K562 (cell line): ENCODE results near the gene DCDC2. TPM values are rescaled to one million over a fixed set of nuclear protein-coding genes. Genes with fewer than 3 reads are reported as not detected.

Experiments
- ATAC-seq: fragments of 200-7000 bp; cut with Tn5 transposase; 3 replicates; pipeline ENCODE4 v1.9.1; 2020; ENCODE audit warnings: moderate library complexity
- BruUV-seq: library from RNA; stranded (reverse); fragments of 400-500 nt; replicated peaks from 2 replicates; lab custom pipeline; 2021; lab: Mats Ljungman, UMichigan
- CTCF ChIA-PET: fragments of 300-600 bp; formaldehyde crosslinking; extraction: SDS; loops from one replicate; lab custom pipeline; 2021; ENCODE audit warnings: low intra/inter-chr PET ratio; lab: Yijun Ruan, JAX
- POLR2A ChIA-PET: fragments of 300-600, 350-650 bp; sonication (Branson Sonifier 250); formaldehyde crosslinking; extraction: SDS; loops from one replicate; lab custom pipeline; 2021; ENCODE audit warnings: antibody characterized with exemption, inconsistent platforms; lab: Yijun Ruan, JAX
- DNase-seq, 4 experiments: peaks; one replicate each; pipeline versions ENCODE4 v3.0.0 to v3.0.0-alpha.2; 2011 to 2018; ENCODE audit warnings: low spot score in 3 of 4, mixed read lengths in 3 of 4; ENCODE audit errors: extremely low read depth in 1 of 4
- FAIRE-seq: peaks from 2 replicates; lab custom pipeline; 2011; peaks lifted over from hg19 to GRCh38; lab: Jason Lieb, UNC
- H2AFZ ChIP-seq: 2 replicates; pipeline ENCODE4 v1.6.0; 2011; ENCODE audit warnings: low read depth, low read length, control low read depth, inconsistent platforms
- H3K27ac ChIP-seq: fragments of 200-600 bp; 3 replicates; pipeline ENCODE4 v1.8.0; 2011; ENCODE audit warnings: low read depth, mild to moderate bottlenecking, control low read depth, inconsistent platforms, low read length, moderate library complexity, mixed read lengths; ENCODE audit errors: extremely low read depth
- H3K27me3 ChIP-seq, 2 experiments: fragments of 300-600 bp in 1 of 2; 2 replicates in 1 of 2; 3 replicates in 1 of 2; pipeline versions ENCODE4 v1.6.0 to v1.8.0; 2011; ENCODE audit warnings: inconsistent platforms in 2 of 2, low read length in 2 of 2, mild to moderate bottlenecking in 1 of 2, mixed read lengths in 1 of 2, moderate library complexity in 1 of 2; ENCODE audit not compliant: control insufficient read depth in 2 of 2, insufficient read depth in 2 of 2
- H3K36me3 ChIP-seq: fragments of 300-600 bp; 3 replicates; pipeline ENCODE4 v1.8.0; 2011; ENCODE audit warnings: mild to moderate bottlenecking, low read length, inconsistent platforms; ENCODE audit not compliant: control insufficient read depth, insufficient read depth
- H3K4me1 ChIP-seq, 2 experiments: fragments of 200-600 bp in 1 of 2; replicated peaks in 1 of 2; 2 replicates in 1 of 2; 3 replicates in 1 of 2; pipeline versions ENCODE4 v1.5.1 to v1.8.0; 2011; ENCODE audit warnings: inconsistent platforms in 2 of 2, low read length in 2 of 2, mild to moderate bottlenecking in 1 of 2, mixed read lengths in 1 of 2, moderate library complexity in 1 of 2; ENCODE audit not compliant: control insufficient read depth in 2 of 2, insufficient read depth in 2 of 2
- H3K4me2 ChIP-seq: 2 replicates; pipeline ENCODE4 v1.6.1; 2011; ENCODE audit warnings: low read length, control low read depth, inconsistent platforms, mixed read lengths; ENCODE audit not compliant: insufficient read depth
- H3K4me3 ChIP-seq: fragments of 200-600 bp; sonication (generic), shearing (Covaris generic); 2 replicates; pipeline ENCODE4 v1.5.1; 2016; ENCODE audit warnings: control low read depth, inconsistent platforms
- H3K79me2 ChIP-seq: fragments of 200-600 bp; 3 replicates; pipeline ENCODE4 v1.8.0; 2011; ENCODE audit warnings: low read length, inconsistent platforms; ENCODE audit not compliant: control insufficient read depth, insufficient read depth
- H3K9ac ChIP-seq, 2 experiments: 2 replicates each; pipeline versions ENCODE4 v1.6.0 to v1.6.1; 2011; ENCODE audit warnings: low read depth in 2 of 2, low read length in 2 of 2, control low read depth in 1 of 2, inconsistent platforms in 1 of 2, mild to moderate bottlenecking in 1 of 2, mixed read lengths in 1 of 2; ENCODE audit not compliant: insufficient read depth in 1 of 2
- H3K9me1 ChIP-seq: one replicate; pipeline ENCODE4 v1.6.0; 2011; ENCODE audit warnings: inconsistent platforms, mild to moderate bottlenecking, low read length, moderate library complexity; ENCODE audit not compliant: control insufficient read depth, insufficient read depth
- H3K9me3 ChIP-seq: replicated peaks from 2 replicates; pipeline ENCODE4 v1.5.1; 2011; ENCODE audit warnings: low read depth, low read length, inconsistent platforms; ENCODE audit not compliant: control insufficient read depth, insufficient read depth
- H4K20me1 ChIP-seq: replicated peaks from 2 replicates; pipeline ENCODE4 v1.6.1; 2011; ENCODE audit warnings: low read length, inconsistent platforms, mixed read lengths; ENCODE audit not compliant: control insufficient read depth, insufficient read depth
- CEBPB ChIP-seq: fragments of 450-650 bp; IDR thresholded peaks from 2 replicates; pipeline ENCODE4 v1.6.1; 2016; ENCODE audit warnings: missing genetic modification characterization, missing compliant biosample characterization
- CEBPG ChIP-seq, 3 experiments: fragments of 200-800 bp in 1 of 3; sonication (Bioruptor generic) in 1 of 3; sonication (generic) in 1 of 3; formaldehyde crosslinking in 1 of 3; IDR thresholded peaks in 2 of 3; conservative IDR thresholded peaks in 1 of 3; 2 replicates each; pipeline versions ENCODE4 v1.6.1 to v1.8.0; 2016 to 2022; ENCODE audit warnings: missing compliant biosample characterization in 2 of 3, missing genetic modification characterization in 2 of 3, mild to moderate bottlenecking in 1 of 3, missing genetic modification reagents in 1 of 3
- EGR1 ChIP-seq: fragments of 450-650 bp; conservative IDR thresholded peaks from 2 replicates; pipeline ENCODE4 v1.6.1; 2017; ENCODE audit warnings: mild to moderate bottlenecking
- FOSL1 ChIP-seq: fragments of 200-800 bp; sonication (Bioruptor generic); conservative IDR thresholded peaks from 2 replicates; pipeline ENCODE4 v1.6.1; 2016; ENCODE audit warnings: missing genetic modification characterization, missing compliant biosample characterization
- GABPA ChIP-seq: fragments of 200-800 bp; sonication (Bioruptor generic); conservative IDR thresholded peaks from 2 replicates; pipeline ENCODE4 v1.6.1; 2016; ENCODE audit warnings: low read depth, missing genetic modification characterization, missing compliant biosample characterization
- NR2C2 ChIP-seq, 2 experiments: fragments of 200-800 bp in 1 of 2; sonication (Bioruptor generic) in 1 of 2; sonication (generic) in 1 of 2; formaldehyde crosslinking in 1 of 2; IDR thresholded peaks; 2 replicates each; pipeline versions ENCODE4 v1.6.1 to v1.8.0; 2016 to 2022; ENCODE audit warnings: mild to moderate bottlenecking in 1 of 2, missing compliant biosample characterization in 1 of 2, missing genetic modification characterization in 1 of 2, missing genetic modification reagents in 1 of 2
- NUFIP1 ChIP-seq: fragments of 450-650 bp; IDR thresholded peaks from 2 replicates; pipeline ENCODE4 v1.6.1; 2018; ENCODE audit not compliant: partially characterized antibody
- SMARCE1 ChIP-seq: fragments of 450-650 bp; IDR thresholded peaks from 2 replicates; pipeline ENCODE4 v1.7.1; 2016; ENCODE audit warnings: mild to moderate bottlenecking
- TSC22D4 ChIP-seq: fragments of 450-650 bp; IDR thresholded peaks from 2 replicates; pipeline ENCODE4 v1.6.1; 2016; ENCODE audit warnings: missing genetic modification characterization, missing biosample characterization, control low read depth
- ZNF507 ChIP-seq: conservative IDR thresholded peaks from 2 replicates; pipeline ENCODE4 v1.6.1; 2017; ENCODE audit warnings: missing genetic modification characterization, missing compliant biosample characterization
- ZNF584 ChIP-seq: fragments of 200-800 bp; sonication (Bioruptor generic); IDR thresholded peaks from 2 replicates; pipeline ENCODE4 v1.6.1; 2016; ENCODE audit warnings: low read depth, mild to moderate bottlenecking, missing genetic modification characterization, missing compliant biosample characterization
- WGBS: fragments of 100-300 bp; shearing (Covaris generic); methylation state at CpG from one replicate; pipeline ENCODE4 v1.1.6; 2016; ENCODE audit warnings: low coverage, mixed read lengths; ENCODE audit not compliant: insufficient coverage; ENCODE audit errors: missing lambda C conversion rate; 5-methylcytosine and 5-hydroxymethylcytosine counted together
- in situ Hi-C: fragments of 300-500 bp; cut with MboI; formaldehyde crosslinking; loops from 4 replicates; pipeline ENCODE4 v1.15.0; 2018; ENCODE audit warnings: inconsistent platforms, mixed read lengths
- intact Hi-C: fragments of 100-400 bp; cut with micrococcal nuclease; formaldehyde crosslinking; loops from 2 replicates; pipeline ENCODE4 v1.14.2; 2022
- polyA plus RNA-seq, 8 experiments: library from polyadenylated mRNA; depleted of rRNA in 4 of 8; stranded (reverse) in 5 of 8; unstranded in 3 of 8; fragments of >200 nt; fragmentation: Nextera tagmentation in 2 of 8; fragmentation: Illumina TruSeq in 1 of 8; extraction: Ambion mirVana in 2 of 8; extraction: Trizol in 1 of 8; gene quantifications; 2 replicates each; pipeline versions ENCODE4 v1.2.1 to v1.2.3, GENCODE V29; 2011 to 2014; ENCODE audit warnings: inconsistent platforms in 1 of 8, missing spikeins in 1 of 8
- total RNA-seq, 7 experiments: library from RNA; depleted of rRNA in 6 of 7; stranded (reverse); fragments of >200 nt in 6 of 7; fragmentation: Illumina TruSeq in 2 of 7; extraction: Trizol in 2 of 7; gene quantifications; 2 replicates each; pipeline versions ENCODE4 v1.2.1 to v1.2.3, GENCODE V29; 2011 to 2021; ENCODE audit warnings: low replicate concordance in 1 of 7
- TF ChIP-seq, protein P1 (sequence below), 2 experiments: fragments of 450-650 bp in 1 of 2; sonication (generic) in 1 of 2; formaldehyde crosslinking in 1 of 2; IDR thresholded peaks in 1 of 2; conservative IDR thresholded peaks in 1 of 2; 2 replicates each; pipeline versions ENCODE4 v1.6.1 to v1.8.1; 2016 to 2023; ENCODE audit warnings: mild to moderate bottlenecking in 2 of 2, moderate library complexity in 2 of 2, inconsistent platforms in 1 of 2, missing genetic modification reagents in 1 of 2
- TF ChIP-seq, protein P2 (sequence below): fragments of 450-650 bp; IDR thresholded peaks from one replicate; pipeline ENCODE4 v1.6.1; 2018; ENCODE audit warnings: mild to moderate bottlenecking, moderate library complexity; ENCODE audit not compliant: partially characterized antibody
- TF ChIP-seq, protein P3 (sequence below): IDR thresholded peaks from 2 replicates; pipeline ENCODE4 v1.6.1; 2014; ENCODE audit warnings: antibody characterized with exemption
- TF ChIP-seq, protein P4 (sequence below): fragments of 200-800 bp; sonication (Bioruptor generic); IDR thresholded peaks from 2 replicates; pipeline ENCODE4 v1.6.1; 2017; ENCODE audit warnings: missing genetic modification characterization, missing compliant biosample characterization

Gene DCDC2
- total and polyA plus RNA-seq, 9 of the 15 experiments (the other 6 are each of a cell fraction or from before 2014, with no cell fraction given), result 0.04 TPM; not detected in 8

DNA sequence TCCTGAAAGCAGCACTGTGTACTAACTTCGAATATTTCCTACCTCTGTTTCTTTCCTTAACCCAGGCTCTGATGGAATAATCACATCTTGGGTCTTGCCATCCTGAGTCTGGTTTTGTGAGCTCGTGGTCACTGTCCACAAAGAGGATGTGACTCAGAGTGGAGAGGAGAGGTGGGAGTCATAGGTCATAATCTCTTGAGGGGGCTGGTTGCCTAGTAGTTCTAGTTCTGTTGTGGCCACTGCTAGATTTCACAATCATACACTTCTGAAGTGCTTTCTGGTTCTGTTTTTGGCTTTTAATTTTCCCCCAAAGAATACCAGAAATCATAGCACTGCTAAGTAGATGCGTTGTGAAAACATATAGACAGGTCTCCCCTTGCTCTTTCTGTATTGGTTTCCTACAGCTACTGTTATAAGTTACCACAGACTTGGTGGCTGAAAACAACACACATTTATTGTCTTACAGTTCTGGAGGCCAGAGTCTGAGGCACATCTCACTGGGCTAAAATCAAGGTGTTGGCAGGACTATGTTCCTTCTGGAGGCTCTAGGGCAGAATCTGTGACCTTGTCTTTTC is 129.1 kb downstream of the DCDC2 start:
- in situ Hi-C loops (no loop called here), intact Hi-C loops (no loop called here)
- Histone ChIP-seq H3K4me2 (no peak overlapping the region), H3K27ac (no peak overlapping the region), H3K9me3 (no peaks in the 10 kb centered on the region), H3K9me1 (no peaks in the 10 kb centered on the region), H2AFZ (no peak overlapping the region), H3K36me3 (no peaks in the 10 kb centered on the region), H3K9ac (no peak overlapping the region), H4K20me1 (no peaks in the 10 kb centered on the region), H3K27me3 (no peaks in the 10 kb centered on the region), H3K4me3 (no peak overlapping the region), H3K4me1 (no peaks in the 10 kb centered on the region), H3K79me2 (no peaks in the 10 kb centered on the region)
- WGBS, result 0% methylated on average over 3 of the region's 3 CpGs
- ChIA-PET POLR2A (interaction anchor here (1.0 kb wide), 1 partner anchor 9 kb away, joined by 3 read pairs; no protein-coding TSS in a partner anchor), CTCF (no interaction called here)
- ATAC-seq (no peak; the same call in 2 of the 3 replicates), FAIRE-seq (no peak), DNase-seq (peak in 1 of 4 experiments; percentile 6)
- no TSS peak for BruUV-seq
- TF ChIP-seq CEBPG (CRISPR knock-in tag; IDR thresholded peaks at IDR 0.05) (no peak), CEBPG (tag; conservative IDR thresholded peaks at IDR 0.05 in 1 of 2, IDR thresholded peaks at IDR 0.05 in 1 of 2) (peak; percentile 75 to 85), ZNF584 (CRISPR knock-in tag) (no peak), GABPA (peak; percentile 37; the same call in 1 of the 2 replicates), FOSL1 (tag) (peak; percentile 66), SMARCE1 (no peak), CEBPB (tag) (0 out of 2 replicates have a peak, but pooled peaks have one; percentile 24), EGR1 (peak; percentile 33; the same call in 1 of the 2 replicates), TSC22D4 (tag) (no peak), NUFIP1 (no peak), NR2C2 (CRISPR knock-in tag; IDR thresholded peaks at IDR 0.05) (no peak), NR2C2 (tag; IDR thresholded peaks at IDR 0.05) (peak; percentile 82; the same call in 1 of the 2 replicates), ZNF507 (tag) (no peak)
- TF ChIP-seq, protein P1, sequence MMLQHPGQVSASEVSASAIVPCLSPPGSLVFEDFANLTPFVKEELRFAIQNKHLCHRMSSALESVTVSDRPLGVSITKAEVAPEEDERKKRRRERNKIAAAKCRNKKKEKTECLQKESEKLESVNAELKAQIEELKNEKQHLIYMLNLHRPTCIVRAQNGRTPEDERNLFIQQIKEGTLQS (IDR thresholded peaks at IDR 0.05), result peak; percentile 40; the same call in 1 of the 2 replicates
- TF ChIP-seq, protein P1 (CRISPR knock-in tag; conservative IDR thresholded peaks at IDR 0.05), result no peak
- TF ChIP-seq, protein P2, sequence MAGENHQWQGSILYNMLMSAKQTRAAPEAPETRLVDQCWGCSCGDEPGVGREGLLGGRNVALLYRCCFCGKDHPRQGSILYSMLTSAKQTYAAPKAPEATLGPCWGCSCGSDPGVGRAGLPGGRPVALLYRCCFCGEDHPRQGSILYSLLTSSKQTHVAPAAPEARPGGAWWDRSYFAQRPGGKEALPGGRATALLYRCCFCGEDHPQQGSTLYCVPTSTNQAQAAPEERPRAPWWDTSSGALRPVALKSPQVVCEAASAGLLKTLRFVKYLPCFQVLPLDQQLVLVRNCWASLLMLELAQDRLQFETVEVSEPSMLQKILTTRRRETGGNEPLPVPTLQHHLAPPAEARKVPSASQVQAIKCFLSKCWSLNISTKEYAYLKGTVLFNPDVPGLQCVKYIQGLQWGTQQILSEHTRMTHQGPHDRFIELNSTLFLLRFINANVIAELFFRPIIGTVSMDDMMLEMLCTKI, result no peak
- TF ChIP-seq, protein P3, sequence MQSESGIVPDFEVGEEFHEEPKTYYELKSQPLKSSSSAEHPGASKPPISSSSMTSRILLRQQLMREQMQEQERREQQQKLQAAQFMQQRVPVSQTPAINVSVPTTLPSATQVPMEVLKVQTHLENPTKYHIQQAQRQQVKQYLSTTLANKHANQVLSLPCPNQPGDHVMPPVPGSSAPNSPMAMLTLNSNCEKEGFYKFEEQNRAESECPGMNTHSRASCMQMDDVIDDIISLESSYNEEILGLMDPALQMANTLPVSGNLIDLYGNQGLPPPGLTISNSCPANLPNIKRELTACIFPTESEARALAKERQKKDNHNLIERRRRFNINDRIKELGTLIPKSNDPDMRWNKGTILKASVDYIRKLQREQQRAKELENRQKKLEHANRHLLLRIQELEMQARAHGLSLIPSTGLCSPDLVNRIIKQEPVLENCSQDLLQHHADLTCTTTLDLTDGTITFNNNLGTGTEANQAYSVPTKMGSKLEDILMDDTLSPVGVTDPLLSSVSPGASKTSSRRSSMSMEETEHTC, result no peak
- TF ChIP-seq, protein P4, sequence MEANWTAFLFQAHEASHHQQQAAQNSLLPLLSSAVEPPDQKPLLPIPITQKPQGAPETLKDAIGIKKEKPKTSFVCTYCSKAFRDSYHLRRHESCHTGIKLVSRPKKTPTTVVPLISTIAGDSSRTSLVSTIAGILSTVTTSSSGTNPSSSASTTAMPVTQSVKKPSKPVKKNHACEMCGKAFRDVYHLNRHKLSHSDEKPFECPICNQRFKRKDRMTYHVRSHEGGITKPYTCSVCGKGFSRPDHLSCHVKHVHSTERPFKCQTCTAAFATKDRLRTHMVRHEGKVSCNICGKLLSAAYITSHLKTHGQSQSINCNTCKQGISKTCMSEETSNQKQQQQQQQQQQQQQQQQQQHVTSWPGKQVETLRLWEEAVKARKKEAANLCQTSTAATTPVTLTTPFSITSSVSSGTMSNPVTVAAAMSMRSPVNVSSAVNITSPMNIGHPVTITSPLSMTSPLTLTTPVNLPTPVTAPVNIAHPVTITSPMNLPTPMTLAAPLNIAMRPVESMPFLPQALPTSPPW, result peak; percentile 39; the same call in 1 of the 2 replicates
